GM19463 (cell line): ENCODE results near the gene THAP6.

Experiments used
- ATAC-seq: cut with Tn5 transposase; IDR thresholded peaks from one replicate; pipeline ENCODE4 v1.9.1; 2021; ENCODE audit warnings: mild to moderate bottlenecking, moderate library complexity; ENCODE audit not compliant: unreplicated experiment

Gene THAP6

GRCh38 chr4:75567725-75568124 lies 53.5 kb downstream of the THAP6 start:
- ATAC-seq: no peak
